ENCODE measurements around the gene LMX1B. TPM values are rescaled to one million over a fixed set of nuclear protein-coding genes. Genes with fewer than 3 reads are reported as not detected.

Gene LMX1B
- total and polyA plus RNA-seq, 2 of the 4 experiments (the other 2 are of a cell fraction): not detected

- Histone ChIP-seq H2AK9ac (replicated peaks; ENCODE audit: low read depth, low read length, poor library complexity) (no peak overlapping the region), H4K91ac (ENCODE audit: insufficient read depth, low read depth, low read length) (no peak overlapping the region), H3K4me1 (ENCODE audit: control insufficient read depth, insufficient read depth, low read length) (no peaks in the 10 kb centered on the region), H2BK5ac (ENCODE audit: low read depth, low read length, poor library complexity, severe bottlenecking) (no peak overlapping the region), H3K4me2 (ENCODE audit: low read depth, low read length) (no peak overlapping the region), H3K14ac (replicated peaks; ENCODE audit: low read depth, low read length) (no peak overlapping the region), H3K4me3 (ENCODE audit: insufficient read depth, low read depth, low read length) (no peak overlapping the region), H3K56ac (ENCODE audit: extremely low read depth, insufficient read depth, low read length) (no peak overlapping the region), H3K4ac (ENCODE audit: low read depth, low read length) (no peak overlapping the region), H3K23ac (ENCODE audit: low read depth, low read length) (no peak overlapping the region), H3K9me3 (ENCODE audit: control insufficient read depth, insufficient read depth, low read length) (no peaks in the 10 kb centered on the region), H3K79me1 (ENCODE audit: low read depth in 1 of 2, low read length in 2 of 2) (no peaks in the 10 kb centered on the region), H2AK5ac (ENCODE audit: low read depth, low read length) (no peak overlapping the region), H3K9me1 (ENCODE audit: insufficient read depth, low read length) (no peaks in the 10 kb centered on the region), H3K27me3 (ENCODE audit: control insufficient read depth, insufficient read depth, low read length) (peaks cover 97% of the 10 kb centered on the region), H2BK120ac (ENCODE audit: low read depth, low read length) (no peak overlapping the region), H3K9ac (ENCODE audit: low read depth, low read length) (no peak overlapping the region), H4K5ac (ENCODE audit: low read depth, low read length) (no peak overlapping the region), H4K20me1 (ENCODE audit: insufficient read depth, low read length) (no peaks in the 10 kb centered on the region; the same call in 1 of the 2 replicates), H2BK20ac (ENCODE audit: low read depth, low read length) (no peak overlapping the region), H3K27ac (ENCODE audit: insufficient read depth, low read length) (no peak overlapping the region), H2BK15ac (ENCODE audit: low read depth, low read length) (no peak overlapping the region), H3K18ac (ENCODE audit: low read depth, low read length) (no peak overlapping the region), H2AFZ (replicated peaks; ENCODE audit: low read length, poor library complexity) (no peak overlapping the region), H4K8ac (ENCODE audit: low read depth in 2 of 2, low read length in 2 of 2) (no peak overlapping the region), H3K36me3 (ENCODE audit: control insufficient read depth, insufficient read depth, low read length) (no peaks in the 10 kb centered on the region)
- dilution Hi-C loops (cut with HindIII; ENCODE audit: low sequenced_read_pairs, unreplicated experiment) (no loop called here), intact Hi-C loops (cut with micrococcal nuclease) (no loop called here), in situ Hi-C loops (cut with MboI; ENCODE audit: low sequenced_read_pairs) (no loop called here)
- BruUV-seq (replicated peaks): no TSS peak
- TF ChIP-seq CEBPB (IDR thresholded peaks at IDR 0.05; ENCODE audit: low read depth, low read length) (no peak), POLR2A (IDR thresholded peaks at IDR 0.05; ENCODE audit: low read depth, low read length) (no peak), MAZ (IDR thresholded peaks at IDR 0.05; ENCODE audit: borderline replicate concordance, low read depth, low read length) (no peak)
- WGBS, 2 experiments (ENCODE audit: extremely low coverage in 2 of 2, insufficient read length in 1 of 2): 85% methylated on average over 2 of the region's 4 CpGs; no CpG with 5 or more reads in 1 of the 2 experiments
- CTCF ChIA-PET: interaction anchor here (0.8 kb wide), 1 partner anchor 146 kb away, joined by 6 read pairs; no protein-coding TSS in a partner anchor
- ATAC-seq (ENCODE audit: low read depth) (no peak), DNase-seq (no peak)
- POLR2A ChIA-PET (ENCODE audit: unreplicated experiment): no interaction called here
Measured at GRCh38 chr9:126646162-126646561, 32.4 kb downstream of the LMX1B start.

Data from IMR-90 (cell line).